CD4-positive, alpha-beta T cell (primary cell): ENCODE measurements around the gene SMOC1. TPM values are rescaled to one million over a fixed set of nuclear protein-coding genes. Genes with fewer than 3 reads are reported as not detected.

Source experiments
- ATAC-seq: fragments of 200-7000 bp; cut with Tn5 transposase; one replicate; pipeline ENCODE4 v1.10.0; 2022; ENCODE audit warnings: mild to moderate bottlenecking; ENCODE audit not compliant: poor library complexity
- CTCF ChIA-PET: fragments of 350-600 bp; sonication (Branson Sonifier 250); formaldehyde crosslinking; loops from one replicate; lab custom pipeline; 2021; ENCODE audit warnings: antibody characterized with exemption, inconsistent platforms; lab: Charles Lee
- POLR2A ChIA-PET: fragments of 350-600 bp; sonication (Branson Sonifier 250); formaldehyde crosslinking; loops from one replicate; lab custom pipeline; 2021; ENCODE audit warnings: antibody characterized with exemption, inconsistent platforms; lab: Charles Lee
- DNase-seq, 14 experiments: peaks; one replicate each; pipeline ENCODE4 v3.0.0-alpha.2; 2013 to 2020; ENCODE audit warnings: mixed read lengths in 2 of 14
- H3K27ac ChIP-seq, 2 donors: one replicate each; pipeline versions ENCODE4 v1.5.1 to v1.7.0; 2013; ENCODE audit warnings: low read length in 2 of 2, low read depth in 1 of 2, mild to moderate bottlenecking in 1 of 2
- H3K27me3 ChIP-seq, 2 experiments: 1 replicate in 1 of 2; 2 replicates in 1 of 2; pipeline versions ENCODE4 v1.6.1 to v1.7.0; 2013; ENCODE audit warnings: low read length in 2 of 2, control low read depth in 1 of 2, mild to moderate bottlenecking in 1 of 2, moderate library complexity in 1 of 2; ENCODE audit not compliant: insufficient read depth in 2 of 2, control insufficient read depth in 1 of 2
- H3K36me3 ChIP-seq: one replicate; pipeline ENCODE4 v1.6.1; 2013; ENCODE audit warnings: low read length, control low read depth; ENCODE audit not compliant: insufficient read depth
- H3K4me1 ChIP-seq: one replicate; pipeline ENCODE4 v1.6.1; 2013; ENCODE audit warnings: low read length, control low read depth; ENCODE audit not compliant: insufficient read depth
- H3K4me3 ChIP-seq: one replicate; pipeline ENCODE4 v1.5.1; 2013; ENCODE audit warnings: mild to moderate bottlenecking, low read length, moderate library complexity
- H3K9me3 ChIP-seq, 2 experiments: 1 replicate in 1 of 2; 2 replicates in 1 of 2; pipeline versions ENCODE4 v1.6.1 to v1.7.0; 2013; ENCODE audit warnings: low read length in 2 of 2, mild to moderate bottlenecking in 2 of 2, control low read depth in 1 of 2, moderate library complexity in 1 of 2; ENCODE audit not compliant: control insufficient read depth in 1 of 2, insufficient read depth in 1 of 2
- H3K27ac Mint-ChIP-seq: one replicate; pipeline ENCODE4 v1.8.0; 2020; ENCODE audit warnings: mixed read lengths
- H3K27me3 Mint-ChIP-seq: one replicate; pipeline ENCODE4 v1.8.0; 2021; ENCODE audit warnings: mixed read lengths
- H3K36me3 Mint-ChIP-seq: one replicate; pipeline ENCODE4 v1.8.0; 2021; ENCODE audit warnings: low read depth, mixed read lengths
- H3K4me1 Mint-ChIP-seq: one replicate; pipeline ENCODE4 v1.8.0; 2021; ENCODE audit warnings: low read depth, mixed read lengths
- H3K4me3 Mint-ChIP-seq: one replicate; pipeline ENCODE4 v1.8.0; 2020; ENCODE audit warnings: mild to moderate bottlenecking, mixed read lengths
- H3K9me3 Mint-ChIP-seq: one replicate; pipeline ENCODE4 v1.8.0; 2020; ENCODE audit warnings: mixed read lengths
- intact Hi-C, 2 experiments: fragments of 100-400 bp; cut with DNase I in 1 of 2; cut with micrococcal nuclease in 1 of 2; formaldehyde crosslinking; loops; one replicate each; pipeline versions ENCODE4 v1.15.1 to v1.9.0; 2023 to 2025; cut with DNase I, micrococcal nuclease
- total RNA-seq, 174 experiments: library from RNA in 2 of 174; stranded (reverse) in 2 of 174; gene quantifications; one replicate each; pipeline ENCODE4 v1.2.3 and lab custom pipeline; 2021 to 2026
- TF ChIP-seq, protein P1 (sequence below): fragments of 200-600 bp; IDR thresholded peaks from one replicate; pipeline ENCODE4 v1.8.0; 2022; ENCODE audit warnings: antibody characterized with exemption, mild to moderate bottlenecking

The SMOC1 gene
- total RNA-seq, 2 experiments from 2014 or later, result not detected

- POLR2A ChIA-PET, result no interaction called here
- H3K9me3 ChIP-seq, result no peaks in the 10 kb centered on the region
- intact Hi-C loops, result no loop called here
These were observed 112.2 kb downstream of the SMOC1 start for GRCh38 chr14:69991422-69991821.

GRCh38 chr14:69992564-69992963 lies 113.3 kb downstream of the SMOC1 start:
- no peaks in the 10 kb centered on the region for H3K9me3 ChIP-seq
- no peaks in the 10 kb centered on the region for H3K36me3 Mint-ChIP-seq
- intact Hi-C loops, result no loop called here
- ATAC-seq, result no peak
- POLR2A ChIA-PET, result no interaction called here
- CTCF ChIA-PET, result no interaction called here
- H3K27me3 Mint-ChIP-seq, result peaks cover 20% of the 10 kb centered on the region
- TF ChIP-seq, protein P1, sequence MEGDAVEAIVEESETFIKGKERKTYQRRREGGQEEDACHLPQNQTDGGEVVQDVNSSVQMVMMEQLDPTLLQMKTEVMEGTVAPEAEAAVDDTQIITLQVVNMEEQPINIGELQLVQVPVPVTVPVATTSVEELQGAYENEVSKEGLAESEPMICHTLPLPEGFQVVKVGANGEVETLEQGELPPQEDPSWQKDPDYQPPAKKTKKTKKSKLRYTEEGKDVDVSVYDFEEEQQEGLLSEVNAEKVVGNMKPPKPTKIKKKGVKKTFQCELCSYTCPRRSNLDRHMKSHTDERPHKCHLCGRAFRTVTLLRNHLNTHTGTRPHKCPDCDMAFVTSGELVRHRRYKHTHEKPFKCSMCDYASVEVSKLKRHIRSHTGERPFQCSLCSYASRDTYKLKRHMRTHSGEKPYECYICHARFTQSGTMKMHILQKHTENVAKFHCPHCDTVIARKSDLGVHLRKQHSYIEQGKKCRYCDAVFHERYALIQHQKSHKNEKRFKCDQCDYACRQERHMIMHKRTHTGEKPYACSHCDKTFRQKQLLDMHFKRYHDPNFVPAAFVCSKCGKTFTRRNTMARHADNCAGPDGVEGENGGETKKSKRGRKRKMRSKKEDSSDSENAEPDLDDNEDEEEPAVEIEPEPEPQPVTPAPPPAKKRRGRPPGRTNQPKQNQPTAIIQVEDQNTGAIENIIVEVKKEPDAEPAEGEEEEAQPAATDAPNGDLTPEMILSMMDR, result no peak
- H3K4me3 ChIP-seq, result no peak overlapping the region
- DNase-seq, result no peak
- H3K27ac Mint-ChIP-seq, result no peak overlapping the region
- no peaks in the 10 kb centered on the region for H3K4me1 Mint-ChIP-seq
- no peaks in the 10 kb centered on the region for H3K36me3 ChIP-seq
- H3K9me3 Mint-ChIP-seq, result peaks cover 1% of the 10 kb centered on the region
- H3K27me3 ChIP-seq, result peaks cover 0 to 6% of the 10 kb centered on the region in 2 experiments
- H3K4me1 ChIP-seq, result no peaks in the 10 kb centered on the region
- H3K4me3 Mint-ChIP-seq, result no peak overlapping the region
- H3K27ac ChIP-seq, result no peak overlapping the region

More at GRCh38 chr14:69991422-69991821, 112.2 kb downstream of the SMOC1 start:
- H3K27me3 ChIP-seq, result peaks cover 0 to 6% of the 10 kb centered on the region in 2 experiments
- H3K4me1 Mint-ChIP-seq, result no peaks in the 10 kb centered on the region
- no peaks in the 10 kb centered on the region for H3K36me3 Mint-ChIP-seq
- no peak for ATAC-seq
- peaks cover 1% of the 10 kb centered on the region for H3K9me3 Mint-ChIP-seq
- H3K4me3 ChIP-seq, result no peak overlapping the region
- no peak overlapping the region for H3K4me3 Mint-ChIP-seq
- DNase-seq, result no peak
- H3K27ac ChIP-seq, result no peak overlapping the region
- CTCF ChIA-PET, result no interaction called here
- H3K27ac Mint-ChIP-seq, result no peak overlapping the region
- peaks cover 20% of the 10 kb centered on the region for H3K27me3 Mint-ChIP-seq
- no peaks in the 10 kb centered on the region for H3K4me1 ChIP-seq
- TF ChIP-seq, protein P1, result no peak
- no peaks in the 10 kb centered on the region for H3K36me3 ChIP-seq

GRCh38 chr14:69993326-69993725 lies 114.1 kb downstream of the SMOC1 start:
- Mint-ChIP-seq H3K4me3 (no peak overlapping the region), H3K27me3 (peaks cover 20% of the 10 kb centered on the region), H3K9me3 (peaks cover 1% of the 10 kb centered on the region), H3K36me3 (no peaks in the 10 kb centered on the region), H3K4me1 (no peaks in the 10 kb centered on the region), H3K27ac (no peak overlapping the region)
- intact Hi-C loops, result no loop called here
- ChIA-PET POLR2A (no interaction called here), CTCF (no interaction called here)
- TF ChIP-seq, protein P1, result no peak
- ATAC-seq, result no peak
- Histone ChIP-seq H3K27ac (no peak overlapping the region), H3K4me3 (no peak overlapping the region), H3K27me3 (peaks cover 0 to 6% of the 10 kb centered on the region in 2 experiments), H3K9me3 (no peaks in the 10 kb centered on the region), H3K4me1 (no peaks in the 10 kb centered on the region), H3K36me3 (no peaks in the 10 kb centered on the region)
- DNase-seq, result no peak
